SK-N-SH treated with all-trans-retinoic acid at 6 μM for 48 hours (cell line): ENCODE results near the gene SPEN.
A peak's percentile ranks its signal among the peaks of the same experiment; 100 is the strongest.

Source experiments
- ATAC-seq: fragments of 200-7000 bp; cut with Tn5 transposase; 3 replicates; pipeline ENCODE4 v1.9.1; 2020; ENCODE audit warnings: mild to moderate bottlenecking, moderate library complexity
- ARNTL ChIP-seq: fragments of 450-650 bp; formaldehyde crosslinking; IDR thresholded peaks from 2 replicates; pipeline ENCODE4 v1.5.0; 2020; ENCODE audit warnings: low read depth, mild to moderate bottlenecking, moderate library complexity, borderline replicate concordance
- BACH2 ChIP-seq: fragments of 250-450 bp; sonication (Bioruptor Pico); IDR thresholded peaks from 2 replicates; pipeline ENCODE4 v1.9.0; 2021; ENCODE audit warnings: mild to moderate bottlenecking, borderline replicate concordance
- ESRRG ChIP-seq: fragments of 250-450 bp; sonication (Bioruptor Pico); IDR thresholded peaks from 2 replicates; pipeline ENCODE4 v1.6.1; 2021; ENCODE audit warnings: mild to moderate bottlenecking
- GLIS3 ChIP-seq: fragments of 250-450 bp; sonication (Bioruptor Pico); IDR thresholded peaks from 2 replicates; pipeline ENCODE4 v1.5.0; 2020; ENCODE audit warnings: mild to moderate bottlenecking, moderate library complexity
- OSR1 ChIP-seq: fragments of 250-450 bp; sonication (Bioruptor Pico); IDR thresholded peaks from 2 replicates; pipeline ENCODE4 v1.8.0; 2022; ENCODE audit warnings: moderate library complexity, mild to moderate bottlenecking, inconsistent platforms
- PPARA ChIP-seq: fragments of 250-450 bp; sonication (Bioruptor Pico); IDR thresholded peaks from 2 replicates; pipeline ENCODE4 v1.5.0; 2020; ENCODE audit warnings: mild to moderate bottlenecking, borderline replicate concordance
- RARB ChIP-seq: fragments of 250-450 bp; sonication (Bioruptor Pico); IDR thresholded peaks from 2 replicates; pipeline ENCODE4 v1.8.0; 2021; ENCODE audit warnings: mild to moderate bottlenecking, moderate library complexity
- SNAI2 ChIP-seq: fragments of 250-450 bp; sonication (Bioruptor Pico); IDR thresholded peaks from 2 replicates; pipeline ENCODE4 v1.5.0; 2020; ENCODE audit warnings: mild to moderate bottlenecking, moderate library complexity
- TCF4 ChIP-seq: fragments of 250-450 bp; sonication (Bioruptor Pico); IDR thresholded peaks from 2 replicates; pipeline ENCODE4 v1.8.0; 2021; ENCODE audit warnings: mild to moderate bottlenecking, moderate library complexity, borderline replicate concordance
- TOX ChIP-seq: fragments of 250-450 bp; sonication (Bioruptor Pico); IDR thresholded peaks from 2 replicates; pipeline ENCODE4 v1.8.0; 2021; ENCODE audit warnings: mild to moderate bottlenecking, moderate library complexity, borderline replicate concordance
- ZC3H10 ChIP-seq: fragments of 250-450 bp; sonication (Bioruptor Pico); IDR thresholded peaks from 2 replicates; pipeline ENCODE4 v1.5.1; 2021; ENCODE audit warnings: mild to moderate bottlenecking, moderate library complexity
- ZFP3 ChIP-seq: fragments of 250-450 bp; sonication (Bioruptor Pico); IDR thresholded peaks from 2 replicates; pipeline ENCODE4 v1.5.0; 2020; ENCODE audit warnings: mild to moderate bottlenecking, moderate library complexity
- ZFP30 ChIP-seq: fragments of 450-650 bp; formaldehyde crosslinking; IDR thresholded peaks from 2 replicates; pipeline ENCODE4 v1.5.0; 2022; ENCODE audit warnings: mild to moderate bottlenecking, moderate library complexity
- ZNF565 ChIP-seq: fragments of 450-650 bp; formaldehyde crosslinking; conservative IDR thresholded peaks from 2 replicates; pipeline ENCODE4 v1.5.0; 2020; ENCODE audit warnings: low read depth, mild to moderate bottlenecking, moderate library complexity
- ZNF70 ChIP-seq: fragments of 450-650 bp; formaldehyde crosslinking; IDR thresholded peaks from 2 replicates; pipeline ENCODE4 v1.5.0; 2020; ENCODE audit warnings: mild to moderate bottlenecking, moderate library complexity
- ZNF8 ChIP-seq: fragments of 450-650 bp; formaldehyde crosslinking; IDR thresholded peaks from 2 replicates; pipeline ENCODE4 v1.5.0; 2020; ENCODE audit warnings: mild to moderate bottlenecking, moderate library complexity
- TF ChIP-seq, protein P1 (sequence below): fragments of 250-450 bp; sonication (Bioruptor Pico); IDR thresholded peaks from 2 replicates; pipeline ENCODE4 v1.5.1; 2020; ENCODE audit warnings: low read depth, mild to moderate bottlenecking, moderate library complexity
- TF ChIP-seq, protein P2 (sequence below): fragments of 250-450 bp; sonication (Bioruptor Pico); IDR thresholded peaks from 2 replicates; pipeline ENCODE4 v1.5.1; 2021; ENCODE audit warnings: mild to moderate bottlenecking, moderate library complexity
- TF ChIP-seq, protein P3 (sequence below): fragments of 250-450 bp; sonication (Bioruptor Pico); IDR thresholded peaks from 2 replicates; pipeline ENCODE4 v1.8.0; 2020; ENCODE audit warnings: mild to moderate bottlenecking, moderate library complexity, borderline replicate concordance
- TF ChIP-seq, protein P4 (sequence below): fragments of 250-450 bp; sonication (Bioruptor Pico); IDR thresholded peaks from 2 replicates; pipeline ENCODE4 v1.8.0; 2021; ENCODE audit warnings: low read depth, mild to moderate bottlenecking, moderate library complexity, borderline replicate concordance
- TF ChIP-seq, protein P5 (sequence below): fragments of 250-450 bp; sonication (Bioruptor Pico); IDR thresholded peaks from 2 replicates; pipeline ENCODE4 v1.5.0; 2020; ENCODE audit warnings: mild to moderate bottlenecking, moderate library complexity

Gene SPEN

DNA sequence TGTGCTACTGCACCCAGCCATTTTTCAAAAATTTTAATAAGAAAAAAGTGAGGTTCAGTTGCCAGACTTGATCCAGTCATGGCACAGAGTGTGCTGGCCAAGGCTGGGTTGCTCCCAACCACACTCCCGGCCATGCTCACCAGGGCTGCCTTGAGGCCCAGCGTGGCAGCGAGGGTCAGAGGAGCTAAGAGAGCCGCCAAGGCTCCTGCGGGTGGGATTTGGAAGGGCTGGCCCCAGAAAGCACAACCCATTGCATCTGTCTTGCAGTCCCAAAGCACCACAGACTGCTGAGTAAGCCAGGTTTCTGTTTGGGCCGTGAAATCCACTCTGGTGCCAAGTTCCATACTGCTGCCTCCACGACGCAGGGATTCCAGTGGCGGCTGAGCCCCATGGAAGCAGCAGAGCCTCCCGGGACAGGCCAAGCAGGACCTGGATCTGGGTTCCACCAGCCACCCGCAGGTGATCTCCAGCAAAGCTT is 105.8 kb downstream of the SPEN start (continued):
- TF ChIP-seq, protein P1, sequence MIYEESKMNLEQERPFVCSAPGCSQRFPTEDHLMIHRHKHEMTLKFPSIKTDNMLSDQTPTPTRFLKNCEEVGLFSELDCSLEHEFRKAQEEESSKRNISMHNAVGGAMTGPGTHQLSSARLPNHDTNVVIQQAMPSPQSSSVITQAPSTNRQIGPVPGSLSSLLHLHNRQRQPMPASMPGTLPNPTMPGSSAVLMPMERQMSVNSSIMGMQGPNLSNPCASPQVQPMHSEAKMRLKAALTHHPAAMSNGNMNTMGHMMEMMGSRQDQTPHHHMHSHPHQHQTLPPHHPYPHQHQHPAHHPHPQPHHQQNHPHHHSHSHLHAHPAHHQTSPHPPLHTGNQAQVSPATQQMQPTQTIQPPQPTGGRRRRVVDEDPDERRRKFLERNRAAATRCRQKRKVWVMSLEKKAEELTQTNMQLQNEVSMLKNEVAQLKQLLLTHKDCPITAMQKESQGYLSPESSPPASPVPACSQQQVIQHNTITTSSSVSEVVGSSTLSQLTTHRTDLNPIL (CRISPR knock-in tag), result no peak

DNA sequence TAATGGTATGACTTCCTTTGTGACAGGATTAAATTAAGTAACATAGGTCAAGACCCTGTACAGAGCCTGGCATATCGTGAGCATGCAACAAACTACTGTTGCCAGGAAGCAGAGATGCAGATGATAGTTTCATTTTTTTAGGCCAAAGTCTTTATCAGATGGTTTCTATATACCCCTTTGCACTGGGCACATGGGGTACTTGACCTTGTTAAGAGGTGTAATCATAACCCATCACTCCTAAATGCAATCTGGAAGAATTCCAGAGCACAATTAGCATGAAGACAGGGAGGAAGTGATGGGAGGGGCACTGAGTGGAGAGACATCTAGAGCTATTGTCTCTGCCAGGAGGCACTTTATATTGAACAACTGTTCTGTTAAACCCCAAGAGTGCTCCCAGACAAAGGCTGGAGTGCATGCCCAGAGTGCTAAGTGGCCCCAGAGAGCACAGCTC is 106.3 kb downstream of the SPEN start:
- peak; percentile 0; the same call in 1 of the 3 replicates for ATAC-seq

DNA sequence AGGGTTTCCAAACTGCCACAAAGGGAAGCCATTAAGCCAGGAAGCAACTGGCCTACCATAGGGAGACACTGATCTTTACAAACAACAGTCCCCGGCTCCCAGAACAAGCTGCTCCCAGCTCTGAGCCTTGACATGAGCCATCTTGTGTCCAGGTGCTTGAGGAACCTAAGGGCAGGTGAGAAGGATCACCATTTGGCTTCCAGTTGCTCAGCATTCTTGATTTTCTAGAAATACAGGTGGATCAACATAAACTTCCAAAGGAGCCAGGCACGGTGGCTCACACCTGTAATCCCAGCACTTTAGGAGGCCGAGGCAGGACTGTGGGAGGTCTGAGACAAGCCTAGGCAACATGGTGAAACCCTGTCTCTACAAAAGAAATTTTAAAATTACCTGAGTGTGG is 106.8 kb downstream of the SPEN start:
- no peak for ATAC-seq
- TF ChIP-seq, protein P1 (CRISPR knock-in tag), result no peak
- TF ChIP-seq GLIS3 (CRISPR knock-in tag), result no peak
- TF ChIP-seq ESRRG (CRISPR knock-in tag), result no peak
- no peak for TF ChIP-seq ZC3H10
- no peak for TF ChIP-seq ZFP30
- TF ChIP-seq RARB (CRISPR knock-in tag), result no peak
- TF ChIP-seq ZFP3 (CRISPR knock-in tag), result no peak
- TF ChIP-seq SNAI2 (CRISPR knock-in tag), result no peak
- TF ChIP-seq PPARA (CRISPR knock-in tag), result no peak
- TF ChIP-seq, protein P2, sequence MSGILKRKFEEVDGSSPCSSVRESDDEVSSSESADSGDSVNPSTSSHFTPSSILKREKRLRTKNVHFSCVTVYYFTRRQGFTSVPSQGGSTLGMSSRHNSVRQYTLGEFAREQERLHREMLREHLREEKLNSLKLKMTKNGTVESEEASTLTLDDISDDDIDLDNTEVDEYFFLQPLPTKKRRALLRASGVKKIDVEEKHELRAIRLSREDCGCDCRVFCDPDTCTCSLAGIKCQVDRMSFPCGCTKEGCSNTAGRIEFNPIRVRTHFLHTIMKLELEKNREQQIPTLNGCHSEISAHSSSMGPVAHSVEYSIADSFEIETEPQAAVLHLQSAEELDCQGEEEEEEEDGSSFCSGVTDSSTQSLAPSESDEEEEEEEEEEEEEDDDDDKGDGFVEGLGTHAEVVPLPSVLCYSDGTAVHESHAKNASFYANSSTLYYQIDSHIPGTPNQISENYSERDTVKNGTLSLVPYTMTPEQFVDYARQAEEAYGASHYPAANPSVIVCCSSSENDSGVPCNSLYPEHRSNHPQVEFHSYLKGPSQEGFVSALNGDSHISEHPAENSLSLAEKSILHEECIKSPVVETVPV (CRISPR knock-in tag), result no peak
- TF ChIP-seq BACH2 (CRISPR knock-in tag), result no peak
- no peak for TF ChIP-seq ZNF8 (CRISPR knock-in tag)
- TF ChIP-seq, protein P3, sequence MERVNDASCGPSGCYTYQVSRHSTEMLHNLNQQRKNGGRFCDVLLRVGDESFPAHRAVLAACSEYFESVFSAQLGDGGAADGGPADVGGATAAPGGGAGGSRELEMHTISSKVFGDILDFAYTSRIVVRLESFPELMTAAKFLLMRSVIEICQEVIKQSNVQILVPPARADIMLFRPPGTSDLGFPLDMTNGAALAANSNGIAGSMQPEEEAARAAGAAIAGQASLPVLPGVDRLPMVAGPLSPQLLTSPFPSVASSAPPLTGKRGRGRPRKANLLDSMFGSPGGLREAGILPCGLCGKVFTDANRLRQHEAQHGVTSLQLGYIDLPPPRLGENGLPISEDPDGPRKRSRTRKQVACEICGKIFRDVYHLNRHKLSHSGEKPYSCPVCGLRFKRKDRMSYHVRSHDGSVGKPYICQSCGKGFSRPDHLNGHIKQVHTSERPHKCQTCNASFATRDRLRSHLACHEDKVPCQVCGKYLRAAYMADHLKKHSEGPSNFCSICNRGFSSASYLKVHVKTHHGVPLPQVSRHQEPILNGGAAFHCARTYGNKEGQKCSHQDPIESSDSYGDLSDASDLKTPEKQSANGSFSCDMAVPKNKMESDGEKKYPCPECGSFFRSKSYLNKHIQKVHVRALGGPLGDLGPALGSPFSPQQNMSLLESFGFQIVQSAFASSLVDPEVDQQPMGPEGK (CRISPR knock-in tag), result no peak
- no peak for TF ChIP-seq OSR1 (CRISPR knock-in tag)
- no peak for TF ChIP-seq TOX

More for the DNA sequence above, 106.3 kb downstream of the SPEN start:
- TF ChIP-seq TCF4 (CRISPR knock-in tag) (no peak; the same call in 1 of the 2 replicates), RARB (CRISPR knock-in tag) (no peak), ZNF8 (CRISPR knock-in tag) (no peak), TOX (no peak), PPARA (CRISPR knock-in tag) (no peak), ZNF565 (CRISPR knock-in tag) (no peak), ARNTL (CRISPR knock-in tag) (no peak), ESRRG (CRISPR knock-in tag) (no peak), ZNF70 (CRISPR knock-in tag) (no peak), BACH2 (CRISPR knock-in tag) (no peak), SNAI2 (CRISPR knock-in tag) (no peak), ZFP3 (CRISPR knock-in tag) (no peak)
- TF ChIP-seq, protein P3 (CRISPR knock-in tag), result no peak
- TF ChIP-seq, protein P4, sequence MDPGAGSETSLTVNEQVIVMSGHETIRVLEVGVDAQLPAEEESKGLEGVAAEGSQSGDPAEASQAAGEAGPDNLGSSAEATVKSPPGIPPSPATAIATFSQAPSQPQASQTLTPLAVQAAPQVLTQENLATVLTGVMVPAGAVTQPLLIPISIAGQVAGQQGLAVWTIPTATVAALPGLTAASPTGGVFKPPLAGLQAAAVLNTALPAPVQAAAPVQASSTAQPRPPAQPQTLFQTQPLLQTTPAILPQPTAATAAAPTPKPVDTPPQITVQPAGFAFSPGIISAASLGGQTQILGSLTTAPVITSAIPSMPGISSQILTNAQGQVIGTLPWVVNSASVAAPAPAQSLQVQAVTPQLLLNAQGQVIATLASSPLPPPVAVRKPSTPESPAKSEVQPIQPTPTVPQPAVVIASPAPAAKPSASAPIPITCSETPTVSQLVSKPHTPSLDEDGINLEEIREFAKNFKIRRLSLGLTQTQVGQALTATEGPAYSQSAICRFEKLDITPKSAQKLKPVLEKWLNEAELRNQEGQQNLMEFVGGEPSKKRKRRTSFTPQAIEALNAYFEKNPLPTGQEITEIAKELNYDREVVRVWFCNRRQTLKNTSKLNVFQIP (CRISPR knock-in tag), result no peak
- TF ChIP-seq, protein P5, sequence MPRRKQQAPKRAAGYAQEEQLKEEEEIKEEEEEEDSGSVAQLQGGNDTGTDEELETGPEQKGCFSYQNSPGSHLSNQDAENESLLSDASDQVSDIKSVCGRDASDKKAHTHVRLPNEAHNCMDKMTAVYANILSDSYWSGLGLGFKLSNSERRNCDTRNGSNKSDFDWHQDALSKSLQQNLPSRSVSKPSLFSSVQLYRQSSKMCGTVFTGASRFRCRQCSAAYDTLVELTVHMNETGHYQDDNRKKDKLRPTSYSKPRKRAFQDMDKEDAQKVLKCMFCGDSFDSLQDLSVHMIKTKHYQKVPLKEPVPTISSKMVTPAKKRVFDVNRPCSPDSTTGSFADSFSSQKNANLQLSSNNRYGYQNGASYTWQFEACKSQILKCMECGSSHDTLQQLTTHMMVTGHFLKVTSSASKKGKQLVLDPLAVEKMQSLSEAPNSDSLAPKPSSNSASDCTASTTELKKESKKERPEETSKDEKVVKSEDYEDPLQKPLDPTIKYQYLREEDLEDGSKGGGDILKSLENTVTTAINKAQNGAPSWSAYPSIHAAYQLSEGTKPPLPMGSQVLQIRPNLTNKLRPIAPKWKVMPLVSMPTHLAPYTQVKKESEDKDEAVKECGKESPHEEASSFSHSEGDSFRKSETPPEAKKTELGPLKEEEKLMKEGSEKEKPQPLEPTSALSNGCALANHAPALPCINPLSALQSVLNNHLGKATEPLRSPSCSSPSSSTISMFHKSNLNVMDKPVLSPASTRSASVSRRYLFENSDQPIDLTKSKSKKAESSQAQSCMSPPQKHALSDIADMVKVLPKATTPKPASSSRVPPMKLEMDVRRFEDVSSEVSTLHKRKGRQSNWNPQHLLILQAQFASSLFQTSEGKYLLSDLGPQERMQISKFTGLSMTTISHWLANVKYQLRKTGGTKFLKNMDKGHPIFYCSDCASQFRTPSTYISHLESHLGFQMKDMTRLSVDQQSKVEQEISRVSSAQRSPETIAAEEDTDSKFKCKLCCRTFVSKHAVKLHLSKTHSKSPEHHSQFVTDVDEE (CRISPR knock-in tag), result no peak
